ENCODE results near the gene GATA5.

DNA sequence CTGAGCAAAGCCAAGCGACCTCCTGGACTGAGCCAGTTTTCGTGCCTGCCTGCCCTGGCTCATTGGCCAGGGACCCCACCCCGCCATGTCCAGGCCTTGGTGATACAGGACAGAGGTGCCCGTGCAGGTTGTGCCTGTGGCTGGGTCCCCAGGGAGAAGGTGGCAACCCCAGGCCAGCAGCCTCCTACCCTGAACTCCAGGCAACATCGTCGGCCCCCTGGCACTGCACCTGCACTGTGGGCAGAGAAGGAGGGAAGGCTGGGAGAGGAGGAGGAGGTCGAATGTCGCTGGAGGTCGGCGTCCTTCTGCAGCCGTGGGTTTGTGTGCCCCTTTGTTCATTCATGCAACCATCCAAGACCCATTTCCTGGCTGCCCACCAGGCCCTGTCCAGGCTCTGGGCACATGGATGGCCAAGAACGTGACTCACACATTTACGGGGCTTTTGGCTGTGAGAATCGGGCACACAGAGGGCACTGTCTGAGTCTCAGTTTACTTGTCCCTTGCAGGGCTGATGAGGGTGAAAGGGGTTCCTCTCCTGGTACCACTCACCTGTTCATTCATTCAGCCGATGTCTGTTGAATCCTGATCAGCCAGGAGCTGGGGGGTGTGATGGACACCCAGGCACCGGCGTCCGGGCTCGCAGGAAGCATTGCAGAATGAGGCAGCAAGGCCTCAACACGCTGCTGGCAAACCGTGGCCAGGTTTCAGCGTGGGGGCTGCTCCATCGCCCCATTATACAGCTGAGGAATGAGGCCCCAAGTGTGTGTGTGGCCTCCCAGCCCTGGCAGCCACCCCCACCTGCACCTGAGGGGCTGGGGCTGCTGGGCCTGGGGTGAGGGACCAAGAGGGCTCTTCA, 46.1 kb downstream of the GATA5 start:
- TF ChIP-seq, protein P1, sequence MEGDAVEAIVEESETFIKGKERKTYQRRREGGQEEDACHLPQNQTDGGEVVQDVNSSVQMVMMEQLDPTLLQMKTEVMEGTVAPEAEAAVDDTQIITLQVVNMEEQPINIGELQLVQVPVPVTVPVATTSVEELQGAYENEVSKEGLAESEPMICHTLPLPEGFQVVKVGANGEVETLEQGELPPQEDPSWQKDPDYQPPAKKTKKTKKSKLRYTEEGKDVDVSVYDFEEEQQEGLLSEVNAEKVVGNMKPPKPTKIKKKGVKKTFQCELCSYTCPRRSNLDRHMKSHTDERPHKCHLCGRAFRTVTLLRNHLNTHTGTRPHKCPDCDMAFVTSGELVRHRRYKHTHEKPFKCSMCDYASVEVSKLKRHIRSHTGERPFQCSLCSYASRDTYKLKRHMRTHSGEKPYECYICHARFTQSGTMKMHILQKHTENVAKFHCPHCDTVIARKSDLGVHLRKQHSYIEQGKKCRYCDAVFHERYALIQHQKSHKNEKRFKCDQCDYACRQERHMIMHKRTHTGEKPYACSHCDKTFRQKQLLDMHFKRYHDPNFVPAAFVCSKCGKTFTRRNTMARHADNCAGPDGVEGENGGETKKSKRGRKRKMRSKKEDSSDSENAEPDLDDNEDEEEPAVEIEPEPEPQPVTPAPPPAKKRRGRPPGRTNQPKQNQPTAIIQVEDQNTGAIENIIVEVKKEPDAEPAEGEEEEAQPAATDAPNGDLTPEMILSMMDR (tag by site-specific recombination; IDR thresholded peaks at IDR 0.05): no peak
- TF ChIP-seq, protein P2, sequence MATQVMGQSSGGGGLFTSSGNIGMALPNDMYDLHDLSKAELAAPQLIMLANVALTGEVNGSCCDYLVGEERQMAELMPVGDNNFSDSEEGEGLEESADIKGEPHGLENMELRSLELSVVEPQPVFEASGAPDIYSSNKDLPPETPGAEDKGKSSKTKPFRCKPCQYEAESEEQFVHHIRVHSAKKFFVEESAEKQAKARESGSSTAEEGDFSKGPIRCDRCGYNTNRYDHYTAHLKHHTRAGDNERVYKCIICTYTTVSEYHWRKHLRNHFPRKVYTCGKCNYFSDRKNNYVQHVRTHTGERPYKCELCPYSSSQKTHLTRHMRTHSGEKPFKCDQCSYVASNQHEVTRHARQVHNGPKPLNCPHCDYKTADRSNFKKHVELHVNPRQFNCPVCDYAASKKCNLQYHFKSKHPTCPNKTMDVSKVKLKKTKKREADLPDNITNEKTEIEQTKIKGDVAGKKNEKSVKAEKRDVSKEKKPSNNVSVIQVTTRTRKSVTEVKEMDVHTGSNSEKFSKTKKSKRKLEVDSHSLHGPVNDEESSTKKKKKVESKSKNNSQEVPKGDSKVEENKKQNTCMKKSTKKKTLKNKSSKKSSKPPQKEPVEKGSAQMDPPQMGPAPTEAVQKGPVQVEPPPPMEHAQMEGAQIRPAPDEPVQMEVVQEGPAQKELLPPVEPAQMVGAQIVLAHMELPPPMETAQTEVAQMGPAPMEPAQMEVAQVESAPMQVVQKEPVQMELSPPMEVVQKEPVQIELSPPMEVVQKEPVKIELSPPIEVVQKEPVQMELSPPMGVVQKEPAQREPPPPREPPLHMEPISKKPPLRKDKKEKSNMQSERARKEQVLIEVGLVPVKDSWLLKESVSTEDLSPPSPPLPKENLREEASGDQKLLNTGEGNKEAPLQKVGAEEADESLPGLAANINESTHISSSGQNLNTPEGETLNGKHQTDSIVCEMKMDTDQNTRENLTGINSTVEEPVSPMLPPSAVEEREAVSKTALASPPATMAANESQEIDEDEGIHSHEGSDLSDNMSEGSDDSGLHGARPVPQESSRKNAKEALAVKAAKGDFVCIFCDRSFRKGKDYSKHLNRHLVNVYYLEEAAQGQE (tag by site-specific recombination; IDR thresholded peaks at IDR 0.05): no peak
- TF ChIP-seq, protein P3, sequence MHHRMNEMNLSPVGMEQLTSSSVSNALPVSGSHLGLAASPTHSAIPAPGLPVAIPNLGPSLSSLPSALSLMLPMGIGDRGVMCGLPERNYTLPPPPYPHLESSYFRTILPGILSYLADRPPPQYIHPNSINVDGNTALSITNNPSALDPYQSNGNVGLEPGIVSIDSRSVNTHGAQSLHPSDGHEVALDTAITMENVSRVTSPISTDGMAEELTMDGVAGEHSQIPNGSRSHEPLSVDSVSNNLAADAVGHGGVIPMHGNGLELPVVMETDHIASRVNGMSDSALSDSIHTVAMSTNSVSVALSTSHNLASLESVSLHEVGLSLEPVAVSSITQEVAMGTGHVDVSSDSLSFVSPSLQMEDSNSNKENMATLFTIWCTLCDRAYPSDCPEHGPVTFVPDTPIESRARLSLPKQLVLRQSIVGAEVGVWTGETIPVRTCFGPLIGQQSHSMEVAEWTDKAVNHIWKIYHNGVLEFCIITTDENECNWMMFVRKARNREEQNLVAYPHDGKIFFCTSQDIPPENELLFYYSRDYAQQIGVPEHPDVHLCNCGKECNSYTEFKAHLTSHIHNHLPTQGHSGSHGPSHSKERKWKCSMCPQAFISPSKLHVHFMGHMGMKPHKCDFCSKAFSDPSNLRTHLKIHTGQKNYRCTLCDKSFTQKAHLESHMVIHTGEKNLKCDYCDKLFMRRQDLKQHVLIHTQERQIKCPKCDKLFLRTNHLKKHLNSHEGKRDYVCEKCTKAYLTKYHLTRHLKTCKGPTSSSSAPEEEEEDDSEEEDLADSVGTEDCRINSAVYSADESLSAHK (tag by site-specific recombination; IDR thresholded peaks at IDR 0.05): no peak
- no peak for TF ChIP-seq ZNF211 (tag by site-specific recombination; IDR thresholded peaks at IDR 0.05; ENCODE audit: low read depth)

Data from HEK293 (cell line).